HG03095 (cell line): ENCODE results near the gene FAM200B.
"Not testable (repeated sequence)": the region's sequence is repeated elsewhere in the genome, so short reads cannot be mapped to it uniquely, and the experiment has no call there.

Experiments
- ATAC-seq: cut with Tn5 transposase; IDR thresholded peaks from one replicate; pipeline ENCODE4 v1.9.1; 2021; ENCODE audit warnings: moderate library complexity; ENCODE audit not compliant: unreplicated experiment

The FAM200B gene

DNA sequence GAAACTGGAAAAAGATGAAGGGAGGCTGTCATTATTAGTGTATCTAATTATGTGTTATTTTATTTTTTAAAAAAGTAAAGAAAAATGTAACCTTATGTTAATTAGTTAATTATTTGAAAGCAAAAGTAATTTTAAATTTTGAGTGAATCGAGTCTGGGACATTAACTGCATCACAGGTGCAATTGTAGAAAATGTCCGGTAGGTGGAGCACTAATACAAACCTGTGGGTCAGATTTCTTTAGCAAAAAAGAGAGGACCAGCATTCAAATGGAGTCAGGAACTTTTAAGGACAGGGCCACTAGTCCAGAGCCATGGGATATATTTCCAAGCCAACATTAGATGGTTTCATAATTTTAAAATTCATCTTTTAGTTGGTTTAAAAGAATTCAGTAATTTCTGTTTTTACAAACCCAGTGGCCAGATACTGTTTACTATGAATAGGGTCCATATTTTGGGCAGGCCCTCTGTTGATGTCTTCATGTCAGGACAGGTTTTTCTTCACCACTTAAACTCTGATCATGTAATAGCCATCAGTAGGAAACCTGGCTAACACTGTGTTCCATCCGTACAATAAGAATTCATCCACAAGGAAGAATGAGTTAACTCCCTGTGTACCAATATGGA lies 48.4 kb downstream of the FAM200B start:
- ATAC-seq, result no peak

DNA sequence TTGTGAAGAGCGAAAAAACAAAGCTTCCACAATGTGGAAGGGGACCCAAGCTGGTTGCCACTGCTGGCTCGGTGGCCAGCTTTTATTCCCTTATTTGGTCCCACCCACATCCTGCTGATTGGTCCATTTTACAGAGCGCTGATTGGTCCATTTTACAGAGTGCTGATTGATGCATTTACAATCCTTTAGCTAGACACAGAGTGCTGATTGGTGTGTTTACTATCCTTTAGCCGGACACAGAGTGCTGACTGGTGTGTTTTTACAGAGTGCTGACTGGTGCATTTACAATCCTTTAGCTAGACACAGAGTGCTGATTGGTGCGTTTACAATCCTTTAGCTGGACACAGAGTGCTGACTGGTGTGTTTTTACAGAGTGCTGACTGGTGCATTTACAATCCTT lies 51.4 kb downstream of the FAM200B start:
- ATAC-seq, result not testable (repeated sequence)

DNA sequence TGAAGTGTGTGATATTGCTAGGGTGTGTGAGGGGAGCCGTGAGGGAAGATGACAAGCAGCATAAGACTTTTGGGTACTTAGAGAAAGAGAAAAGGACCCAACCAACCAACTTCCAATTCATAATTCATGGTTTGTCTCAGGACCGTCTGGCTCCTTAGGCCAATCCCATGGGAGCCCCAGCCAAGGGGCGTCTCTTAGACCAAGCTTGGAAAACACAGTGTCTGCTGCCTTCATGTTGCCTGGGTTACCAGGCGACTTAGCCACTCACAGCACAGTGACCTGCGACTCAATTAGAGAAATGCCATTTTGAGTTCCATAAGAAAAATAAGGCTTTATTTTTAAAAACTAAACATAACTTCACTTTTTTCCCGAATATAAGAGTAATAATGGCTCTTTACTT lies 53.9 kb downstream of the FAM200B start:
- ATAC-seq, result no peak

DNA sequence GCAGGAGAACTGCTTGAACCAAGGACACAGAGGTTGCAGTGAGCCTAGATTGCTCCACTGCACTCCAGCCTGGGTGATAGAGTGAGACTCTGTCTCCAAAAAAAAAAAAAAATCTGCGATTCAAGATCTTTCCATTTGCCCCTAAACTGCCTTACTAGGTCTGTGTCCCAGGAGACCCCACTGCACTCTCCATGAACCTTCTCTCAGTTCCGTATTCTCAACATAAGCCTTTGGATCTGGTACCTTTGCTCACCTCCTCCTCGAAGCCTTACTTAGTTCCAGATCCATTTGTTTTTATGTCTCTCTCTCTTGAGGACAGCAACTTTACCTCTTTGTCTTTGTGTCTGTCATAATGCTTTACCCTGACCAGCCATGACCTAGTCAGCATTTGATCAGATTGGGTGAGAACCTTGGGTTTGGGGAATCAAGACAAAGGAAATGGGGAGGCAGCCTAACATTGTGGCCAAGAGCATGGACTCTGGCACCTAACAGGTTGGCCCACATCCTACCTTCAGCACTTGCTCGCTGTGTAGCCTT lies 55.0 kb downstream of the FAM200B start:
- no peak for ATAC-seq

DNA sequence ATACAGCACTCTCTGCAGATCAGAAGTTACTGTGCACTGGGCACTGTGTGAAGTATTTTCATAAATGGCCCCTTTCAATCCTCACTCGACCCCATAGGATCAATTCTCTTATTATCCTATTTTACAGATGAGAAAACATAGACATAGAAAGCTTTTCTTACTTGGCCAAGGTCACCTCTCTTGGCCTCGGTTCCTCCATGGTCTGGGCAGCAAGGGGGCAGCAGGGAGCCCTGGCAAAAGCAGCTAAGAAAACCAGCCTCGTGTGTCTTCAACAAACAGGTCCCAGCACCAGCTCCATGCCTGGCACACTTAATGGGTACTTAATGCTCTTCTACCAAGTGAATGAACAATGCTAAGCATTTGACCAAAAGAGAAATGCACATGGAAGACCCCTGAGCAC lies 55.6 kb downstream of the FAM200B start:
- no peak for ATAC-seq

DNA sequence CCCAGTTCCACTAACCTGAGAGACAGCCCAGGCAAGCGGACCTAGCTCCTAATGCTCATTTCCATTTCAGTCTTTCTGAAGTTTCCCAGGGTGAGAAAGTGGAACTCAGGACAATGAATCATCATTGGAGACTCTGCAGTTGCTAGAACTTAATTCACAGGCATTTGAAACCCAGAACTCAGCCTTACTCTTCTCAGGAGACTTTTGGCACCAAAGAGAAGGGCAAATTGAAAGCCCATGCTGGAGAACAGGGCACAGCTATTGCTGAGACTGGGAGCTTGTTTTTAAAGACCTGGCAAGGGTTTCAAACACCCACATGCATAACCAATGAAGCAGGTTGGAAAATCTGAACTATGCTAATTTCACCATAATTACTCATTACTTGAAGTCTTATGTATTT lies 57.2 kb downstream of the FAM200B start:
- ATAC-seq, result no peak
